T-cell (primary cell): ENCODE data around the gene ETNK2. TPM values are rescaled to one million over a fixed set of nuclear protein-coding genes. Genes with fewer than 3 reads are reported as not detected.

Source experiments
- ATAC-seq, 4 experiments: fragments of 200-7000 bp in 3 of 4; fragments of 150-1000 bp in 1 of 4; cut with Tn5 transposase; replicated peaks in 1 of 4; 1 replicate in 3 of 4; 2 replicates in 1 of 4; pipeline ENCODE4 v1.10.0; 2021; ENCODE audit warnings: moderate library complexity in 3 of 4, mild to moderate bottlenecking in 2 of 4, moderate number of reproducible peaks in 1 of 4
- CTCF ChIA-PET, 2 donors: fragments of 300-600 bp; sonication (Branson Sonifier 250); formaldehyde crosslinking; loops; one replicate each; lab custom pipeline; 2022; ENCODE audit warnings: antibody characterized with exemption in 2 of 2; lab: Charles Lee
- POLR2A ChIA-PET, 2 donors: fragments of 300-600 bp; sonication (Branson Sonifier 250); formaldehyde crosslinking; loops; one replicate each; lab custom pipeline; 2022; ENCODE audit warnings: antibody characterized with exemption in 2 of 2; lab: Charles Lee
- DNase-seq, 35 experiments: peaks; one replicate each; pipeline versions ENCODE4 v3.0.0 to v3.0.0-alpha.2; 2013 to 2023
- H3K27ac ChIP-seq: one replicate; pipeline ENCODE4 v1.5.1; 2013; ENCODE audit warnings: low read length
- H3K27me3 ChIP-seq, 2 experiments: replicated peaks in 1 of 2; 1 replicate in 1 of 2; 2 replicates in 1 of 2; pipeline versions ENCODE4 v1.6.1 to v1.7.0; 2013; ENCODE audit warnings: low read length in 1 of 2, mixed read lengths in 1 of 2; ENCODE audit not compliant: control insufficient read depth in 2 of 2, insufficient read depth in 2 of 2; ENCODE audit errors: extremely low read depth in 1 of 2
- H3K36me3 ChIP-seq, 2 donors: 1 replicate in 1 of 2; 2 replicates in 1 of 2; pipeline versions ENCODE4 v1.6.1 to v1.7.0; 2013; ENCODE audit warnings: low read length in 1 of 2; ENCODE audit not compliant: control insufficient read depth in 2 of 2, insufficient read depth in 1 of 2; ENCODE audit errors: extremely low read depth in 1 of 2
- H3K4me1 ChIP-seq, 2 experiments: 1 replicate in 1 of 2; 2 replicates in 1 of 2; pipeline versions ENCODE4 v1.6.1 to v1.7.0; 2013; ENCODE audit warnings: low read length in 2 of 2, mixed read lengths in 1 of 2; ENCODE audit not compliant: insufficient read depth in 2 of 2, control insufficient read depth in 1 of 2; ENCODE audit errors: extremely low read depth in 1 of 2
- H3K4me3 ChIP-seq, 2 donors: 1 replicate in 1 of 2; 2 replicates in 1 of 2; pipeline versions ENCODE4 v1.5.1 to v1.7.0; 2013; ENCODE audit warnings: mild to moderate bottlenecking in 2 of 2, low read length in 1 of 2, moderate library complexity in 1 of 2; ENCODE audit not compliant: control insufficient read depth in 1 of 2; ENCODE audit errors: extremely low read depth in 1 of 2
- H3K9me3 ChIP-seq: 2 replicates; pipeline ENCODE4 v1.7.0; 2013
- H3K27ac Mint-ChIP-seq, 2 donors: one replicate each; pipeline ENCODE4 v1.8.0; 2020 to 2021; ENCODE audit warnings: mild to moderate bottlenecking in 2 of 2, mixed read lengths in 2 of 2
- H3K27me3 Mint-ChIP-seq, 2 donors: one replicate each; pipeline ENCODE4 v1.8.0; 2021 to 2022; ENCODE audit warnings: mixed read lengths in 2 of 2
- H3K36me3 Mint-ChIP-seq: one replicate; pipeline ENCODE4 v1.8.0; 2021; ENCODE audit warnings: mixed read lengths
- H3K4me1 Mint-ChIP-seq, 3 donors: one replicate each; pipeline ENCODE4 v1.8.0; 2020 to 2022; ENCODE audit warnings: mixed read lengths in 3 of 3, mild to moderate bottlenecking in 1 of 3
- H3K4me3 Mint-ChIP-seq, 3 donors: one replicate each; pipeline ENCODE4 v1.8.0; 2020 to 2022; ENCODE audit warnings: mild to moderate bottlenecking in 3 of 3, mixed read lengths in 3 of 3, moderate library complexity in 3 of 3
- H3K9me3 Mint-ChIP-seq, 3 donors: one replicate each; pipeline ENCODE4 v1.8.0; 2020 to 2022; ENCODE audit warnings: mixed read lengths in 3 of 3
- WGBS: methylation state at CpG from one replicate; pipeline ENCODE4 v1.1.5; 2013; ENCODE audit warnings: missing lambda C conversion rate; ENCODE audit not compliant: insufficient coverage; 5-methylcytosine and 5-hydroxymethylcytosine counted together
- total RNA-seq, 35 experiments: library from RNA in 6 of 35; stranded (reverse) in 6 of 35; fragments of 120-200 nt in 1 of 35; gene quantifications; one replicate each; pipeline versions ENCODE4 v1.2.1 to v1.2.4 and lab custom pipeline; 2013 to 2026

Gene ETNK2
- total RNA-seq, 5 donors from 2014 or later (not counting 1 experiment from before 2014, with no cell fraction given): 3.4 to 11.1 (median 4.2) TPM

DNA sequence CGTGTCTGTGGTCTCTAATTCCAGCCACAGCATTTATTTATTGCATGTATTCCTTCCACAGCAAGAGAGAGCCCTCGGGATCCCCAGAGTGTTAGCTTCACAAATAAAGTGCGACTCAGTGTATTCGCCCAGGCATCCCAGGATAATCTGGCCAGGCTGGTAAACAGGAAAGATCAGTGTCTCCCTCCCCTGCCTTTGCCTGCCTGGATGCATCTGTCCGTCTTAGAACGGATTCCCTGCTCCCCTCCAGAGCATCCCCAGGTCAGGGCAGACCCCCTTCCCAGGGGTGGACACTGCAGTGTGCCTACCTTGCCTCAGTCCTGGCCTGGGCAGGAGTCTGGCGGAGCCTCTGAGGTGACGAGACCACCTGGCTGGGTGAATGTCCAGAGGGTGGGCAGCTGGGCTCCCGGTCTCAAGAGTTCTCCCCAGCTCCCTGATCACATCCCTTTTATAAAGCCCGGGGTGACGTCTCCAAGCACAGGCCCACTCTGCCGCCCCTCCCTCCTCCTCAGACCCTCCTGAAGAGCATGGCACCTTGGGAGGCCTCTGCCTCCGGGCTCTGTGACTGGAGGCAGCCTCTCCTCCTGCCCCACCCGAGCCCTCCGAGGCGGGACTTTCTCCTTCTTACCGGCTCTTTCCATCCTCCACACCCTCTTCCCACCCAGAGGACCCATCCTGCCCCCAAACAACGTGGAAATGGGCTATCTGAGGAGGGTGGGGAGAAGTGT lies 44.4 kb upstream of the ETNK2 start, which contains the start of gene KISS1:
KISS1 (minus strand) TSS at position 424 of the 728 bp plus-strand sequence. CDS start 3,615 bp downstream, outside the sequence.
- H3K4me3 Mint-ChIP-seq: no peak within 1 kb of the TSS
- H3K36me3 Mint-ChIP-seq: no peaks in the 10 kb centered on the region
- WGBS: 88% methylated on average over 11 of the region's 18 CpGs
- peaks cover 5 to 11% (median 10%) of the 10 kb centered on the region in 3 donors for H3K4me1 Mint-ChIP-seq
- H3K4me3 ChIP-seq: peak within 1 kb of the TSS in 1 of 2 donors; percentile 11
- ATAC-seq: no peak
- H3K27me3 Mint-ChIP-seq: peaks cover 0 to 35% of the 10 kb centered on the region in 2 donors
- H3K27ac ChIP-seq: no peak within 1 kb of the TSS
- peaks cover 0 to 47% of the 10 kb centered on the region in 2 experiments for H3K27me3 ChIP-seq
- peaks cover 0 to 6% of the 10 kb centered on the region in 2 experiments for H3K4me1 ChIP-seq
- ChIA-PET CTCF (no interaction called here), POLR2A (no interaction called here)
- no peaks in the 10 kb centered on the region for H3K9me3 Mint-ChIP-seq
- no peak for DNase-seq
- no peak within 1 kb of the TSS for H3K27ac Mint-ChIP-seq
- H3K9me3 ChIP-seq: no peaks in the 10 kb centered on the region
- H3K36me3 ChIP-seq: no peaks in the 10 kb centered on the region

GRCh38 chr1:204194771-204195170 lies 42.9 kb upstream of the ETNK2 start:
- CTCF ChIA-PET: no interaction called here
- H3K27ac ChIP-seq: no peak overlapping the region
- H3K36me3 ChIP-seq: no peaks in the 10 kb centered on the region
- peaks cover 0 to 55% of the 10 kb centered on the region in 2 experiments for H3K27me3 ChIP-seq
- POLR2A ChIA-PET: no interaction called here
- DNase-seq (no peak), ATAC-seq (no peak)
- H3K36me3 Mint-ChIP-seq: no peaks in the 10 kb centered on the region
- H3K9me3 ChIP-seq: no peaks in the 10 kb centered on the region
- H3K27me3 Mint-ChIP-seq: peaks cover 5 to 39% of the 10 kb centered on the region in 2 donors
- H3K9me3 Mint-ChIP-seq: no peaks in the 10 kb centered on the region
- H3K4me3 ChIP-seq: no peak overlapping the region
- no peak overlapping the region for H3K4me3 Mint-ChIP-seq
- WGBS: 61% methylated on average over 2 of the region's 7 CpGs
- peaks cover 0 to 11% of the 10 kb centered on the region in 2 experiments for H3K4me1 ChIP-seq
- no peak overlapping the region for H3K27ac Mint-ChIP-seq
- H3K4me1 Mint-ChIP-seq: peaks cover 11 to 20% (median 15%) of the 10 kb centered on the region in 3 donors

- H3K4me3 ChIP-seq: no peak overlapping the region
- H3K27ac ChIP-seq: no peak overlapping the region
- CTCF ChIA-PET: no interaction called here
- peaks cover 0 to 58% of the 10 kb centered on the region in 2 experiments for H3K27me3 ChIP-seq
- 67% methylated on average over 2 of the region's 2 CpGs for WGBS
- DNase-seq (no peak), ATAC-seq (no peak)
- no peaks in the 10 kb centered on the region for H3K36me3 Mint-ChIP-seq
- H3K36me3 ChIP-seq: no peaks in the 10 kb centered on the region
- H3K4me1 ChIP-seq: peaks cover 0 to 18% of the 10 kb centered on the region in 2 experiments
- no peaks in the 10 kb centered on the region for H3K9me3 ChIP-seq
- POLR2A ChIA-PET: no interaction called here
- no peak overlapping the region for H3K27ac Mint-ChIP-seq
- H3K27me3 Mint-ChIP-seq: peaks cover 11 to 46% of the 10 kb centered on the region in 2 donors
- H3K4me1 Mint-ChIP-seq: peaks cover 15 to 26% (median 15%) of the 10 kb centered on the region in 3 donors
- no peaks in the 10 kb centered on the region for H3K9me3 Mint-ChIP-seq
- no peak overlapping the region for H3K4me3 Mint-ChIP-seq
Observed at GRCh38 chr1:204194080-204194479, 42.2 kb upstream of the ETNK2 start.

- 66% methylated on average over 3 of the region's 3 CpGs for whole genome bisulfite sequencing
- no peaks in the 10 kb centered on the region for H3K36me3 Mint-ChIP-seq
- no peak for DNase-seq
- H3K9me3 ChIP-seq: no peaks in the 10 kb centered on the region
- no peak overlapping the region for H3K4me3 Mint-ChIP-seq
- peaks cover 15 to 33% (median 16%) of the 10 kb centered on the region in 3 donors for H3K4me1 Mint-ChIP-seq
- H3K27me3 ChIP-seq: peaks cover 0 to 67% of the 10 kb centered on the region in 2 experiments
- ChIA-PET POLR2A (no interaction called here), CTCF (no interaction called here)
- peaks cover 23 to 51% of the 10 kb centered on the region in 2 donors for H3K27me3 Mint-ChIP-seq
- H3K4me3 ChIP-seq: no peak overlapping the region
- H3K4me1 ChIP-seq: peaks cover 0 to 29% of the 10 kb centered on the region in 2 experiments
- ATAC-seq: no peak
- H3K27ac ChIP-seq: no peak overlapping the region
- H3K9me3 Mint-ChIP-seq: no peaks in the 10 kb centered on the region
- H3K36me3 ChIP-seq: no peaks in the 10 kb centered on the region
- H3K27ac Mint-ChIP-seq: no peak overlapping the region
Observed at GRCh38 chr1:204192589-204193352, 40.9 kb upstream of the ETNK2 start.

- no peaks in the 10 kb centered on the region for H3K36me3 ChIP-seq
- no peaks in the 10 kb centered on the region for H3K36me3 Mint-ChIP-seq
- peaks cover 0 to 69% of the 10 kb centered on the region in 2 experiments for H3K27me3 ChIP-seq
- 86% methylated on average over 2 of the region's 2 CpGs for WGBS
- ATAC-seq (no peak), DNase-seq (no peak)
- no peaks in the 10 kb centered on the region for H3K9me3 ChIP-seq
- H3K9me3 Mint-ChIP-seq: no peaks in the 10 kb centered on the region
- ChIA-PET CTCF (no interaction called here), POLR2A (no interaction called here)
- peaks cover 0 to 30% of the 10 kb centered on the region in 2 experiments for H3K4me1 ChIP-seq
- H3K4me3 Mint-ChIP-seq: no peak overlapping the region
- no peak overlapping the region for H3K4me3 ChIP-seq
- no peak overlapping the region for H3K27ac Mint-ChIP-seq
- H3K27ac ChIP-seq: no peak overlapping the region
- H3K4me1 Mint-ChIP-seq: peaks cover 15 to 33% (median 16%) of the 10 kb centered on the region in 3 donors
- peaks cover 30 to 58% of the 10 kb centered on the region in 2 donors for H3K27me3 Mint-ChIP-seq
Observed at GRCh38 chr1:204192046-204192445, 40.2 kb upstream of the ETNK2 start.

- H3K4me1 ChIP-seq: peaks cover 0 to 30% of the 10 kb centered on the region in 2 experiments
- no peaks in the 10 kb centered on the region for H3K9me3 ChIP-seq
- ATAC-seq: no peak
- Mint-ChIP-seq H3K4me1 (peaks cover 15 to 33% (median 16%) of the 10 kb centered on the region in 3 donors), H3K27me3 (peaks cover 34 to 62% of the 10 kb centered on the region in 2 donors), H3K9me3 (no peaks in the 10 kb centered on the region), H3K36me3 (no peaks in the 10 kb centered on the region), H3K27ac (no peak overlapping the region), H3K4me3 (peak overlapping the region in 1 of 3 donors; percentile 57)
- 93% methylated on average over 3 of the region's 7 CpGs for WGBS
- no peak for DNase-seq
- CTCF ChIA-PET: no interaction called here
- no peak overlapping the region for H3K4me3 ChIP-seq
- POLR2A ChIA-PET: interaction anchor here in 1 of 2 donors (0.6 kb wide), 1 partner anchor 123 kb away, joined by 4 read pairs; no protein-coding TSS in a partner anchor
- H3K36me3 ChIP-seq: no peaks in the 10 kb centered on the region
- peaks cover 0 to 68% of the 10 kb centered on the region in 2 experiments for H3K27me3 ChIP-seq
- no peak overlapping the region for H3K27ac ChIP-seq
Observed at GRCh38 chr1:204191456-204191855, 39.6 kb upstream of the ETNK2 start.
